ENCODE data around the gene VWA2. TPM values are rescaled to one million over a fixed set of nuclear protein-coding genes. Genes with fewer than 3 reads are reported as not detected.

The VWA2 gene
- total RNA-seq, 2 donors from 2014 or later = 14.6 to 24.2 TPM

GRCh38 chr10:114279901-114280644, 41.0 kb downstream of the VWA2 start:
- peak; percentile 28 for DNase-seq (ENCODE audit: low spot score)
- H3K36me3 ChIP-seq = no peaks in the 10 kb centered on the region
- no peaks in the 10 kb centered on the region for H3K27me3 ChIP-seq (replicated peaks; ENCODE audit: insufficient read depth)
- no peaks in the 10 kb centered on the region for H3K9me3 ChIP-seq
- no peak overlapping the region for H3K27ac ChIP-seq
- H3K4me1 ChIP-seq (replicated peaks) = peaks cover 3% of the 10 kb centered on the region
- TF ChIP-seq POLR2AphosphoS5 (IDR thresholded peaks at IDR 0.05) (peak; percentile 53), CTCF (IDR thresholded peaks at IDR 0.05) (peak in 2 of 4 experiments; percentile 33 to 45), POLR2A (IDR thresholded peaks at IDR 0.05) (no peak)
- H3K4me3 ChIP-seq = no peak overlapping the region
- 56% methylated on average over 8 of the region's 8 CpGs for WGBS
- intact Hi-C loops (cut with DNase I) = no loop called here

GRCh38 chr10:114281006-114281405, 42.0 kb downstream of the VWA2 start:
- no peak for DNase-seq (ENCODE audit: low spot score)
- Histone ChIP-seq H3K4me3 (no peak overlapping the region), H3K36me3 (no peaks in the 10 kb centered on the region), H3K9me3 (no peaks in the 10 kb centered on the region), H3K27me3 (replicated peaks; ENCODE audit: insufficient read depth) (no peaks in the 10 kb centered on the region), H3K4me1 (replicated peaks) (peaks cover 3% of the 10 kb centered on the region), H3K27ac (no peak overlapping the region)
- no peak for TF ChIP-seq CTCF (IDR thresholded peaks at IDR 0.05)
- no peak for TF ChIP-seq POLR2AphosphoS5 (IDR thresholded peaks at IDR 0.05)
- no peak for TF ChIP-seq POLR2A (IDR thresholded peaks at IDR 0.05)
- intact Hi-C loops (cut with DNase I) = no loop called here
- WGBS = 84% methylated on average over 5 of the region's 7 CpGs

- no peak for DNase-seq (ENCODE audit: low spot score)
- intact Hi-C loops (cut with DNase I) = no loop called here
- TF ChIP-seq CTCF (IDR thresholded peaks at IDR 0.05) (no peak), POLR2A (IDR thresholded peaks at IDR 0.05) (no peak)
- WGBS = 74% methylated on average over 5 of the region's 5 CpGs
- Histone ChIP-seq H3K27ac (no peak overlapping the region), H3K4me3 (no peak overlapping the region), H3K4me1 (replicated peaks) (peaks cover 3% of the 10 kb centered on the region), H3K36me3 (no peaks in the 10 kb centered on the region), H3K9me3 (no peaks in the 10 kb centered on the region), H3K27me3 (replicated peaks; ENCODE audit: insufficient read depth) (no peaks in the 10 kb centered on the region)
Observed at GRCh38 chr10:114281461-114281860, 42.4 kb downstream of the VWA2 start.

GRCh38 chr10:114282526-114282925, 43.5 kb downstream of the VWA2 start:
- intact Hi-C loops (cut with DNase I) = no loop called here
- no peak for DNase-seq (ENCODE audit: low spot score)
- Histone ChIP-seq H3K27ac (no peak overlapping the region), H3K36me3 (no peaks in the 10 kb centered on the region), H3K27me3 (replicated peaks; ENCODE audit: insufficient read depth) (no peaks in the 10 kb centered on the region), H3K4me1 (replicated peaks) (peaks cover 3% of the 10 kb centered on the region), H3K4me3 (no peak overlapping the region), H3K9me3 (no peaks in the 10 kb centered on the region)
- TF ChIP-seq POLR2A (IDR thresholded peaks at IDR 0.05) (no peak), POLR2AphosphoS5 (IDR thresholded peaks at IDR 0.05) (no peak), CTCF (IDR thresholded peaks at IDR 0.05) (no peak)
- 77% methylated on average over 2 of the region's 2 CpGs for WGBS

- Histone ChIP-seq H3K4me1 (replicated peaks) (peaks cover 3% of the 10 kb centered on the region), H3K9me3 (no peaks in the 10 kb centered on the region), H3K27me3 (replicated peaks; ENCODE audit: insufficient read depth) (no peaks in the 10 kb centered on the region), H3K4me3 (no peak overlapping the region), H3K36me3 (no peaks in the 10 kb centered on the region), H3K27ac (no peak overlapping the region)
- 94% methylated on average over 10 of the region's 10 CpGs for WGBS
- DNase-seq (ENCODE audit: low spot score) = no peak
- intact Hi-C loops (cut with DNase I) = no loop called here
- TF ChIP-seq POLR2AphosphoS5 (IDR thresholded peaks at IDR 0.05) (no peak), POLR2A (IDR thresholded peaks at IDR 0.05) (no peak), CTCF (IDR thresholded peaks at IDR 0.05) (no peak)
Observed at GRCh38 chr10:114283091-114283490, 44.0 kb downstream of the VWA2 start.

All from prostate gland (tissue), 2 donors.